Adipose tissue (tissue), 3 donors: Measurements from ENCODE around the gene AHRR. TPM values are rescaled to one million over a fixed set of nuclear protein-coding genes. Genes with fewer than 3 reads are reported as not detected.

Source experiments
- H3K27ac ChIP-seq: one replicate; pipeline ENCODE4 v1.5.1; 2013; ENCODE audit warnings: low read depth, low read length
- WGBS, 3 donors: extraction: QIAGEN DNeasy Blood & Tissue Kit; methylation state at CpG; one replicate each; pipeline ENCODE4 v1.1.7; 2013; 5-methylcytosine and 5-hydroxymethylcytosine counted together
- polyA plus RNA-seq, 3 donors: library from polyadenylated mRNA; stranded (reverse); fragments of 200-250 nt; gene quantifications; one replicate each; pipeline ENCODE4 v1.2.3, GENCODE V29; 2013
- donor health status: healthy with polysubstance abuse.
- donor health status: Bipolar disorder and iron deficiency.
- donor health status: healthy.

Gene AHRR
- polyA plus RNA-seq, 3 donors = 0.11 to 1.5 (median 0.28) TPM

GRCh38 chr5:426392-426976 lies 105.0 kb downstream of the AHRR start:
- WGBS, 3 donors = 66 to 85% (median 77%) methylated on average over 3 of the region's 3 CpGs
- no peak overlapping the region for H3K27ac ChIP-seq

GRCh38 chr5:427415-428087 lies 106.0 kb downstream of the AHRR start:
- WGBS, 3 donors = 90 to 96% (median 95%) methylated on average over 39 of the region's 39 CpGs
- H3K27ac ChIP-seq = no peak overlapping the region

- WGBS, 3 donors = 83 to 94% (median 90%) methylated on average over 11 of the region's 11 CpGs
- H3K27ac ChIP-seq = no peak overlapping the region
Measured at GRCh38 chr5:428219-428618, 106.7 kb downstream of the AHRR start.

GRCh38 chr5:428754-429452 lies 107.4 kb downstream of the AHRR start:
- H3K27ac ChIP-seq = no peak overlapping the region
- WGBS, 3 donors = 76 to 81% (median 76%) methylated on average over 18 to 22 of the region's 22 CpGs

- 53 to 72% (median 66%) methylated on average over 33 to 35 of the region's 35 CpGs for WGBS, 3 donors
- no peak overlapping the region for H3K27ac ChIP-seq
Measured at GRCh38 chr5:429453-430188, 108.1 kb downstream of the AHRR start.

- 75 to 81% (median 77%) methylated on average over 25 of the region's 25 CpGs for WGBS, 3 donors
- H3K27ac ChIP-seq = no peak overlapping the region
Measured at GRCh38 chr5:430214-430925, 108.9 kb downstream of the AHRR start.

GRCh38 chr5:431001-431710 lies 109.6 kb downstream of the AHRR start:
- 44 to 53% (median 49%) methylated on average over 18 of the region's 18 CpGs for WGBS, 3 donors
- no peak overlapping the region for H3K27ac ChIP-seq

- no peak overlapping the region for H3K27ac ChIP-seq
- 96 to 97% (median 96%) methylated on average over 4 of the region's 4 CpGs for WGBS, 3 donors
Measured at GRCh38 chr5:431711-432050, 110.2 kb downstream of the AHRR start.

- no peak overlapping the region for H3K27ac ChIP-seq
- WGBS, 3 donors = 76 to 83% (median 78%) methylated on average over 17 to 18 of the region's 18 CpGs
Measured at GRCh38 chr5:432201-432927, 110.8 kb downstream of the AHRR start.

- 78 to 86% (median 83%) methylated on average over 20 to 23 of the region's 23 CpGs for WGBS, 3 donors
- no peak overlapping the region for H3K27ac ChIP-seq
Measured at GRCh38 chr5:432928-433791, 111.6 kb downstream of the AHRR start.

GRCh38 chr5:433836-434235 lies 112.3 kb downstream of the AHRR start:
- 78 to 85% (median 83%) methylated on average over 16 of the region's 16 CpGs for WGBS, 3 donors
- no peak overlapping the region for H3K27ac ChIP-seq

- no peak overlapping the region for H3K27ac ChIP-seq
- 82 to 88% (median 87%) methylated on average over 26 of the region's 26 CpGs for WGBS, 3 donors
Measured at GRCh38 chr5:434443-435146, 113.1 kb downstream of the AHRR start.

- WGBS, 3 donors = 71 to 89% (median 87%) methylated on average over 27 of the region's 27 CpGs
- H3K27ac ChIP-seq = no peak overlapping the region
Measured at GRCh38 chr5:435156-435790, 113.8 kb downstream of the AHRR start.

GRCh38 chr5:435961-436640 lies 114.6 kb downstream of the AHRR start:
- H3K27ac ChIP-seq = no peak overlapping the region
- 73 to 86% (median 81%) methylated on average over 18 of the region's 18 CpGs for WGBS, 3 donors

GRCh38 chr5:436641-436975 lies 115.1 kb downstream of the AHRR start:
- WGBS, 3 donors = 53 to 78% (median 74%) methylated on average over 5 of the region's 5 CpGs
- H3K27ac ChIP-seq = no peak overlapping the region
